HPDE6-E6E7 (cell line): ENCODE results near the gene SCN2A.
"Not testable (repeated sequence)": the region's sequence is repeated elsewhere in the genome, so short reads cannot be mapped to it uniquely, and the experiment has no call there.

Experiments
- DNase-seq: peaks from one replicate; pipeline ENCODE4 v3.0.0; 2011; ENCODE audit warnings: missing footprints; ENCODE audit errors: extremely low spot score

The SCN2A gene

GRCh38 chr2:165328272-165328671, 89.1 kb downstream of the SCN2A start:
- no peak for DNase-seq

- not testable (repeated sequence) for DNase-seq
Observed at GRCh38 chr2:165344276-165344675, 105.1 kb downstream of the SCN2A start.

- DNase-seq: no peak
Observed at GRCh38 chr2:165348441-165348840, 109.2 kb downstream of the SCN2A start.

GRCh38 chr2:165349181-165349580, 110.0 kb downstream of the SCN2A start:
- no peak for DNase-seq

GRCh38 chr2:165357758-165358157, 118.5 kb downstream of the SCN2A start:
- peak; percentile 47 for DNase-seq

GRCh38 chr2:165361514-165361913, 122.3 kb downstream of the SCN2A start:
- DNase-seq: no peak

- DNase-seq: no peak
Observed at GRCh38 chr2:165369131-165369897, 130.1 kb downstream of the SCN2A start.

- DNase-seq: no peak
Observed at GRCh38 chr2:165369898-165370296, 130.7 kb downstream of the SCN2A start.

GRCh38 chr2:165371356-165371755, 132.1 kb downstream of the SCN2A start:
- no peak for DNase-seq

- DNase-seq: no peak
Observed at GRCh38 chr2:165373278-165374010, 134.2 kb downstream of the SCN2A start.

GRCh38 chr2:165376571-165376975, 137.4 kb downstream of the SCN2A start:
- no peak for DNase-seq

GRCh38 chr2:165382362-165382761, 143.1 kb downstream of the SCN2A start:
- no peak for DNase-seq

GRCh38 chr2:165390875-165391274, 151.7 kb downstream of the SCN2A start:
- DNase-seq: no peak

- no peak for DNase-seq
Observed at GRCh38 chr2:165391791-165392190, 152.6 kb downstream of the SCN2A start.

- not testable (repeated sequence) for DNase-seq
Observed at GRCh38 chr2:165398603-165399002, 159.4 kb downstream of the SCN2A start.

GRCh38 chr2:165401285-165401852, 162.2 kb downstream of the SCN2A start:
- peak; percentile 9 for DNase-seq

GRCh38 chr2:165402162-165402561, 162.9 kb downstream of the SCN2A start:
- DNase-seq: no peak

- peak; percentile 19 for DNase-seq
Observed at GRCh38 chr2:165406173-165406572, 167.0 kb downstream of the SCN2A start.

- DNase-seq: no peak
Observed at GRCh38 chr2:165407466-165407865, 168.3 kb downstream of the SCN2A start.

GRCh38 chr2:165408186-165408585, 169.0 kb downstream of the SCN2A start:
- no peak for DNase-seq

GRCh38 chr2:165410276-165410675, 171.1 kb downstream of the SCN2A start:
- no peak for DNase-seq

- DNase-seq: no peak
Observed at GRCh38 chr2:165414187-165414586, 175.0 kb downstream of the SCN2A start.

- DNase-seq: no peak
Observed at GRCh38 chr2:165417009-165417408, 177.8 kb downstream of the SCN2A start.
